ENCODE data around the gene ADAM33.

The ADAM33 gene

DNA sequence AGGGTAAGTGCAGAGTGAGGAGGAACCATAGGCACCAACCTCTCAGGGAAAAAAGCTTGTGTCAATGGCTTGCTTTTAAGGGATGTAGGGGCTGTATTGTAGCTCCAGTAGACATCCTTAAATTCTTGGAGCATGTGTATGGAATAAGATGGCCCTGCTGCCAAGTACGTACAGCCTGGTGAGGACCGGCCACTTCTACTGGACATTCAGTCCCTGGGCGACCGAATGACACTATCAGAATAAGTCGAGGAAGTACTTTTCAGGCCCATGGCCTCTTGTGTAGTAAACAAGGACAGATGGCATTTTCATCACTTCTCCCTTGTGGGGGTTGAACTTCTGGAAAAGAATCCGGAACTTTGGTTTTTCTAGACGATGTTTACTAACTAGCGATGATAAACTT lies 51.4 kb downstream of the ADAM33 start:
- FAIRE-seq (no peak), DNase-seq (ENCODE audit: insufficient read length) (no peak)
- TF ChIP-seq POLR2A (IDR thresholded peaks at IDR 0.05; ENCODE audit: low read depth, low read length) (no peak), POLR2AphosphoS5 (IDR thresholded peaks at IDR 0.05; ENCODE audit: low read depth, low read length) (no peak), TAF1 (IDR thresholded peaks at IDR 0.05; ENCODE audit: borderline replicate concordance, low read depth, low read length) (no peak)

- FAIRE-seq, result no peak
- DNase-seq (ENCODE audit: insufficient read length), result no peak
- TF ChIP-seq TAF1 (IDR thresholded peaks at IDR 0.05; ENCODE audit: borderline replicate concordance, low read depth, low read length) (no peak), POLR2AphosphoS5 (IDR thresholded peaks at IDR 0.05; ENCODE audit: low read depth, low read length) (no peak), POLR2A (IDR thresholded peaks at IDR 0.05; ENCODE audit: low read depth, low read length) (no peak)
Measured at GRCh38 chr20:3629893-3630292, 51.9 kb downstream of the ADAM33 start.

GRCh38 chr20:3628502-3629314 lies 53.1 kb downstream of the ADAM33 start:
- FAIRE-seq (no peak), DNase-seq (ENCODE audit: insufficient read length) (no peak)
- TF ChIP-seq TAF1 (IDR thresholded peaks at IDR 0.05; ENCODE audit: borderline replicate concordance, low read depth, low read length), result no peak
- TF ChIP-seq POLR2A (IDR thresholded peaks at IDR 0.05; ENCODE audit: low read depth, low read length), result no peak
- TF ChIP-seq POLR2AphosphoS5 (IDR thresholded peaks at IDR 0.05; ENCODE audit: low read depth, low read length), result no peak

DNA sequence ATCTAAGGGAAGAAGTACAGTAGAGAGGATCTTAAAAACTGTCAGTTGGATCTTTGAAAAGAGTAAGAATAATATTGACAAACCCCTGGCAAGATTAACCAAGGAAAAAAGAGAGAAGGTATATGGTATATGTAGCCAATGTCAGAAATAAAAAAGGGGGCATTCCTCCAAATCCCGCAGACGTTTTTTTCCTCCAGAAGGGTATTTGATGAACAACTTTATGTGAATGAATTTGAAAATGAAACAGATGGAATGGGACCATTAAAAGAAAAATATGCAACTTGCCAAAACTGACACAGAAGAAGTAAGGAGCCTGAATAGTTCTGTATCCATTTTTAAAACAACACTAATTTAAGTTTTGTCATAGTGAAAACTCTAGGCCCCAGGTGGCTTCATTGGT lies 54.3 kb downstream of the ADAM33 start:
- DNase-seq (ENCODE audit: insufficient read length), result no peak
- TF ChIP-seq POLR2A (IDR thresholded peaks at IDR 0.05; ENCODE audit: low read depth, low read length), result no peak
- TF ChIP-seq POLR2AphosphoS5 (IDR thresholded peaks at IDR 0.05; ENCODE audit: low read depth, low read length), result no peak
- TF ChIP-seq TAF1 (IDR thresholded peaks at IDR 0.05; ENCODE audit: borderline replicate concordance, low read depth, low read length), result no peak
- no peak for FAIRE-seq

- no peak for DNase-seq (ENCODE audit: insufficient read length)
- TF ChIP-seq POLR2A (IDR thresholded peaks at IDR 0.05; ENCODE audit: low read depth, low read length) (no peak), POLR2AphosphoS5 (IDR thresholded peaks at IDR 0.05; ENCODE audit: low read depth, low read length) (no peak), TAF1 (IDR thresholded peaks at IDR 0.05; ENCODE audit: borderline replicate concordance, low read depth, low read length) (no peak)
- FAIRE-seq, result no peak
Measured at GRCh38 chr20:3622406-3622805, 59.4 kb downstream of the ADAM33 start.

DNA sequence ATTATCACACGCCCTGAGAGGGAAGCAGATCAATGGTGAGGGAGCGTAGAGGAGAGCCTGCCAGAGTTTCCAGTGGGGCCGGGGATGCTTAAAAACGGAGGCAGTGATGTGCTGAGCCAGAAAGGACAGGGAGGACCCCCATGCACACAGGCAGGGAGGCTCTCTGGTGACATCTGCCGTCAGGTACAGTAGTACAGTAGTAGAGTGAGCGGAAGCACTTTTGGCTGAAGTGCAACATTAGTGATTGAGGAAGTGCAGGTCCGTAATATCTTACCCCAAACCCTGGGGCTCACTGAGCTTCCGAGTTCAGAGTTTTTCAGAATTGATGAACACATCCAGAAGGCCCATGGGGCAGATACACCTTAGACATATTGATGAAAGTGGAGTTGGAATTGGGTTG lies 60.7 kb downstream of the ADAM33 start:
- DNase-seq (ENCODE audit: insufficient read length), result no peak
- no peak for TF ChIP-seq TAF1 (IDR thresholded peaks at IDR 0.05; ENCODE audit: borderline replicate concordance, low read depth, low read length)
- TF ChIP-seq POLR2AphosphoS5 (IDR thresholded peaks at IDR 0.05; ENCODE audit: low read depth, low read length), result no peak
- no peak for TF ChIP-seq POLR2A (IDR thresholded peaks at IDR 0.05; ENCODE audit: low read depth, low read length)
- FAIRE-seq, result no peak

Data from GM12892 (cell line).